HG02870 (cell line): Measurements from ENCODE around the gene METTL21A.
A peak's percentile ranks its signal among the peaks of the same experiment; 100 is the strongest.

ENCODE experiments used
- ATAC-seq: cut with Tn5 transposase; IDR thresholded peaks from one replicate; pipeline ENCODE4 v1.9.1; 2021; ENCODE audit warnings: mild to moderate bottlenecking, moderate library complexity; ENCODE audit not compliant: unreplicated experiment

METTL21A gene

DNA sequence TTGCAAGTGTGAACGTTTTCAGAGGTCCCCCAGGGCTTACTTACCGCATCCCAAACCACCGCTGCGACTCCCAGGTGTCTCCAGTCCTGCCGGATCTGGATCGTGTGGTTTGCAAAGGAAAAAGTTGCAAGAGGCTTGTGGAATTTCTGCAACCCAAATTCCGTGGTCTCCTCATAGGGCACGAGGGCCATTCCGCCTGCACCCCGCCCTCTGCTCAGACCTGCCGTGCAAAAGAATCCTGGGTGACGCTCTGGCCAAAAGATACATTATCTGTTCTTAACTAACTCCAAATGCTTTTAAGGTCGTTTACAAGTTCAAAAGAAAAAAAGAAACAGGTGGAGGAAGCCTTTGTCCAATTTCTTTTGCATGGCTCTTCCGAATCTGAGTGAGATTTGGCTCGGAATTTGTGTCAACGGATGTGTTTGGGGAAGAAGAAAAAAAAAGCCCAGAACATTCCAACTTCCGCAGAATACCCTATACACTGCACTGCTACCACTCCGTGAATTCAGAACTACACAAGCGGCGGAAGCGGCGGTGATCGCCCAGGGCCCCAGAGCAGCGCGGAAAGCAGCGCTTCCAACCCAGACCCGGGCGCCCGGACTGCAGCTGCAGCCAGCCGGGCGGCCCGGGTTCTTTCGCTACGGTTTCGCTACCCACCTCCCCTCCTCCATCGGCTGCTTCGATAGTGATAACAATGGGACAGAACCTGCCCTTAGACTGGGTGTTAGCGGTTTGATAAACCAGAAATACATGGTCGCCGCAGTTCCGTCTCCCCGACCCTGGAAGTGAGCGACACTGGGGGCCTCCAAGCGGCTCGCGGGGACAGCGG lies 795 bp downstream of the METTL21A start:
- ATAC-seq: peak; percentile 33

DNA sequence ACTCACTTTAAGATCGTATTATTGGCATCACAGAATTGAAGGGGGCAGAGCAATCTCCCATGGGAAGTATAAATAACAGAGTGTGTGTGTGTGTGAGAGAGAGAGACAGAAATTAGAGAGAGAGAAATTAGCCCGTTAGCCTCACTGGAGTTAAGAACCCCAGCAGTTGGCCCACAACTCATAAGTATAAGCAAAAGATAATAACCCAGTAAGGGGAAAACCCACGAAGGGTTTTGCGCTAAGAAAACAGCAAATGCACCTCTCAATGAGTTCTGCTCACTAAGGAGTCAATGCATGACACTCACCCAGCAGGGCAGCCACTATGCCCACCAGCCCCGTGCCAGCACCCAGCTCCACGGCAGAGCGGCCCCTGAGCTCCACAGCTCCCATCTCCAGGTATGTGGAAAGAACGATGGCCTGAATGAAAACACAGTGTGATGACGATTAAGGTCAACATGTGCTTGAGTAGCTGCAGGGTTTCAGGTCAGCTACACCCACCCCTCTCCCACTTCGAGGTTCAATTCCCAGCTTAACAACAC lies 3.6 kb downstream of the METTL21A start:
- ATAC-seq: no peak

DNA sequence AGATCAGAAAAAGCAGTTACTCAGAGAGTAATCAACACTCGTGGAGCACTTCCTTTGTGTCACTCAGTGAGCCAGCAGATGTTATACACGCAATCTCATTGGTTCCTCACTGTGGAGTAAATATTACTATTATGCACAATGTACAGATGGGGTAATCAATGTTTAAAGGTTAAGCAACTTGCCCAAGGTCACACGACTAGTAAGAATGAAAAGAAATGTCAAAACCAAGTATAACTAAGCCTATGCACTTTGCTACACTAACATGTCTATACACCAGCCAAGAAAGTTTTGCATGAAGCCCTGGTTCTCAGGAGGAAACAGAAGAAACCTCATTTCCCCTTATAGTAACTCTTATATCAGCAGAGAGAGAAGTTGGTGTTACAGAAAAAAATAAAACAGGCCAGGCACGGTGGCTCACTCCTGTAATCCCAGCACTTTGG lies 5.4 kb downstream of the METTL21A start:
- peak; percentile 42 for ATAC-seq

DNA sequence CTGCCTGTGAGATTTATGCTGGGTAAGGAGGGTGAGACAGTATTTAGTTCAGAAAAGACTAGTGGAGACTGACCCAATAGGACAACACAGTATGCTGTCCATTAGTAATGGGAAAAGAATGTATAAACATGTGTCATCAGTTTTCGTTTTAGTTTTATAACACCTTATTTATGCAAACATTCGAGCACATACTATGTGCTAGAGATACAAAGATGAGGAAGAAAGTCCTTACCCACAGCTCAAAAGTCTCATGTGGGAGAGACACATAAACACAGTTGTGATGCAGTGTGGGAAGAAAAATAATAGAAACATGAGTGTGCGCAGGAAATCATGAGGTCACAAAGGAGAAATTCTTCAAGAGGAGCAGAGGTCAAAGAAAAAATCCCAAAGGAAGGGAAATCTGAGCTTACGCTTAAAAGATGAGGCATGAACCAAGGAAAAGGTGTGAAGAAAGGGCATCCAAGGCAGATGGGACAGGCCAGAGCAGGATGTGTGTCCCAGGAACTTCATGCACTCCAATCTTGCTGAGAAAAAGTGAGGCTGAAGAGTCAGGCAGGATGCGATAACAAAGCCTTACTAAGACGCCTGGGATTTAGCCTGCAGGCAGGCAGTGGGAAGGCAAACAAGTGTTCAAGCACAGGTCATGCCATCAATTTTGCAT lies 8.1 kb downstream of the METTL21A start:
- no peak for ATAC-seq

DNA sequence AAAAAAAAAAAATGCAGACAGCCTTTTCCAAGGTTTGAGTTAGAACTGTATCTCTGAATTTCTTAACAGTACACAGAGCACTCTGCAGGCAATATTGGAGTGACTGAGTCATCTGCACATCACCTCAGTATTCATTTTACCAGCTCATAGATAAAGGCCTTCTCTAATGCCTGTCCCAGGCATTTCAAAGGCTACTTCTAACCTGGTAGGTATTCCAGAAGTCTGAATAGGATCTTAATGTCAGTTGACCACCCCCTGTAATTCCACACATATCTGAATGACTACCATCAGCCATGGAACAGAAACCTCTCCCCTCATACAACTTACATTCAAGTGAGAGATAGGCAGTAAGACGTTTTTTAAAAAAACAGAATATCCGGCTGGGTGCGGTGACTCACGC lies 9.0 kb downstream of the METTL21A start:
- ATAC-seq: no peak

DNA sequence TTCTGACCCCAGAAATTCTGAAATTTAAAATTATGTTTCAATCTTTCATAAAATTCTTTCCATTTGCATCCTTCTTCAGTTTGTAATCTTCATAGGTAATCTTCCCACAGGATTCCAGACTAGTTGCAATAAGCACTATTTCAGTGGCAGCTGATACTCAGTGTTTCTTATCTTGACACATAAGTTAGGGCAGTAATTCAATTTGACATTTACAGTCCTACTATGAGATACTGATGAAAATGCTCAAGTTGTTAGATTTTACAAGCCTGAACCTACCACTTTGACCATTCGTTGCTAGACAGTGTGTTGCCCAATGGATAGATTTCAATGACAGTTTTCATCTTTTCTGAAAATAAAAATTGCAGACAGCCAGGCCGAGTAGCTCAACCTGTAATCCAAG lies 10.4 kb downstream of the METTL21A start:
- ATAC-seq: no peak

DNA sequence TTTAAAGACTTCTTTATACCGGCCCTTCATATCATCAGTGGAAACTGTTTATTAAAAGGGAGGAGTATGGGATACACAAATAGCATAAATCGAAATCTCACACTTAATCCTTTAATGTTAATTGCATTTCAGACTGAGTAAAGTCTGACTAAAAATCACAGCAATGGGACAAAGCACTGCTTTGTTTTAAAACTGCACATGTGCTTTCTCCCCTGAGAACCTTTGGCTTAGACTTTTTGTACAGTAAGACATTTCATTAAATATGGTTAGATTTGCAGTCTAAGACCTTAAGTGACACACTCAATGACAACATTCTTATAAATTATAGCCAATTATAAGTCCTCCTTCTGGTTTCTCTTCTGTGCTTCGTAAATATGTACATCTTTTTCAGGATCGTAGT lies 12.5 kb downstream of the METTL21A start:
- ATAC-seq: no peak

DNA sequence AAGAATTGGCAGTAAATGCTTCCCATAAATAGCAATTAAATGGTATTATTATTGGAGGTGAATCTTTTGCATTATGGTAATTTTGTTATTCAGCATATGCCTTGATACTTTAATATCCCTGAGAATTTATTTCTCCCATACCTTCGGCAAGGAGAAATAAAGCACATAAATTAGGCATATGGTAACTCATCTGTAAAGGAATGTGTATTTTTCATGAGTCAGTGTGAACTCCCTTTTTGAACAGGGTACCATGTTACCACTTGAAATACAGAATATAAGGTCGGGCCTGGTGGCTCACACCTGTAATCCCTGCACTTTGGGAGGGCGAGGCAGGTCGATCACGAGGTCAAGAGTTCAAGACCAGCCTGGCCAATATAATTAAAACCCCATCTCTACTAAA lies 18.4 kb downstream of the METTL21A start:
- no peak for ATAC-seq

DNA sequence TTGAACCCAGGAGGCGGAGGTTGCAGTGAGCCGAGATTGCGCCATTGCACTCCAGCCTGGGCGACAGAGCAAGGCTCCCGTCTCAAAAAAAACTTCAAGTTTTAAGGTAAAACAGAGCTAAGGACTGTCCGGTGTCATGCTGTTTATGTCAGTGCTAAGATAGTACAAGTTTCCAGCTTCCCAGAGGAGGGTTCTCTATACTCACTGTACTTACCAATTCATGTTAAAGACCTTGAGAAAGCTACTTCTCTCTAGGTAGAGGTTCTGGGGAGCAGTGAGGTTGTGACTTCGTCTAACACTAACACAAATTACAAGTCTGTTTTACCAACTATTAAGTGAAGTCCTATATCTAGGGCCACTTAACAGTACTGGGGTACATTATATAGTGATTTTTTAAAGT lies 18.8 kb downstream of the METTL21A start:
- ATAC-seq: no peak

DNA sequence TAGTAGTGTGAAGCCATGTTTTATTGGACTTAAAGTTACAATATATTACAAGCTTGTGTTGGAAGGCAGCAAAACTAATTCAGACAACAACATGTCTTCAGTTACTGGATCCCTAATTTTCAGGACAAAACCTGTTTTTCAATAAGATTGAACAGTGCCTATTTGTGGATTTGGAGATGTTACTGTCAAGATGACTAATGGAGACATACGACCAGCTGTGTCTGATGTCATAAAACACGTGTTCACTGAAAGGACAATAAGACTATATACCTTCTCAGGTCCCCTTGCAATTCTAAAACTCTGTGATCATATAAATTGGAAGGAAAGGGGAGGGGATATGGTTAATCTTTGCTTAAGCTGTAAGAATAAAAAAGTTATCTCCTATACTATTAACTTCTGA lies 21.7 kb downstream of the METTL21A start:
- ATAC-seq: no peak

DNA sequence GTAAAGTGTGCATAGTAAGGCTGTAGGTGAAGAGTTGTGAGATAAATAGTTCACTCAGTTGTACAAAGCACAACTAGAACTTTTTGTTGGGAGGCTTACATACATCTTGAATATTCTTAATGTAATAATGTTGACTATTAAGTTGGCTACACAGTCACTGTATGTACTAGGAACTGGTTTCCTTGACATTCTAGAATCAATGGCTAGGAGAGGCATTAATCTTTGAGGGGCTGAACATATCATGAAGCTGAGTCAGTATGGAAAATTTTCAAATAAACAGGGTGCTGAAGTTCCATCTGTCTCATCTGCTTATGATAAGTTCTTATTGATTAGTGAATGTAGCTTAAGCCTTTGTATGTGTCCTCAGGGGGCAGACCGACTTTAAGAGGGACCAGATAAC lies 23.4 kb downstream of the METTL21A start:
- no peak for ATAC-seq

DNA sequence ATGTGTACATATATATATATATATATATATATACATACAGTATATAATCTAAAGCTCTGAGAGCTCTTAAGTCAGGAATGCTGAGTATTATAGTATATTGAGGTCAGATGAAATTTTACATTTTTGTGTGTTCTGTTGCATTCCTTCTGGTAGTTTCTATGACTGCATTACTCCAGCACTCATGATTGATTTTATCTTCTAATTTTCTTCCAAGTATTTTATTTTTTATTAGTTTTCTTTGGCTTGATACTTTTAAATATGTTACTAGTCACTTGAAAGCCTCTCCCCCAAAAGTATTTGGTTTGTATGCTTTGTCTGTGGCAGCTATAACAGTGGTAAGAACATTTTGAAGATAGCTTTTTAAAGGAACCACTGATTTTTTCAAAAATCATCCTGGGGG lies 25.0 kb downstream of the METTL21A start:
- ATAC-seq: no peak

DNA sequence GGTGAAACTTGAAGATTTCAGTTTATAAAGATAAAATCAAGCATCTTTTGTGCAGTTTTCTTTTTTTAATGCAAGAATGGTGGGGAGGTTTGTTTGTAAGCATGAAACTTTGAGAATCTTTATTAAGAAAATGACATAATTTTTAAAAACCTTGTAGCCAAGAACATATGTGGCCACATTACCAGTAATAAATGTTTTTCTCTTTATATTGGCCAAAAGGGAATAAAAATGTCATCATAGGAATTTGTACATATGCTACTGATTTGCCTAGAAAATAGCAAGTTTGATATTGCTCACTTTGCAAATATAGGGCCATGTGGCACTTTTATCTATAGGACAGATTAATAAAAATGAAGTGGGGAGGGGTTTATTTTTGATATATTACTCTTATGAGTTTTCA lies 25.6 kb downstream of the METTL21A start:
- no peak for ATAC-seq

DNA sequence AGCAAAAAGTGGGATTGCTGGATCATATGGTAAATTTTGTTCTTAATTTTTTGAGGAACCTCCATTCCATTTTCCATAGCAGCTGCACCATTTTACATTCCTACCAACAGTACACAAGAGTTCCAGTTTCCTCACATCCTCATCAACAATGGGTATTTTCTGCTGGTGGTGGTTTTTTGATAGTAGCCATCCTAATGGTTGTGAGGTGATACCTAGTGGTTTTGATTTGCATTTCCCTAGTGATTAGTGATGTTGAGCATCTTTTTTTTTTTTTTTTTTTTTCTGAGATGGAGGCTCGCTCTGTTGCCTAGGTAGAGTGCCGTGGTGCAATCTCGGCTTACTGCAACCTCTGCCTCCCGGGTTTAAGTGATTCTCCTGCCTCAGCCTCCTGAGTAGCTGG lies 30.5 kb downstream of the METTL21A start:
- no peak for ATAC-seq

DNA sequence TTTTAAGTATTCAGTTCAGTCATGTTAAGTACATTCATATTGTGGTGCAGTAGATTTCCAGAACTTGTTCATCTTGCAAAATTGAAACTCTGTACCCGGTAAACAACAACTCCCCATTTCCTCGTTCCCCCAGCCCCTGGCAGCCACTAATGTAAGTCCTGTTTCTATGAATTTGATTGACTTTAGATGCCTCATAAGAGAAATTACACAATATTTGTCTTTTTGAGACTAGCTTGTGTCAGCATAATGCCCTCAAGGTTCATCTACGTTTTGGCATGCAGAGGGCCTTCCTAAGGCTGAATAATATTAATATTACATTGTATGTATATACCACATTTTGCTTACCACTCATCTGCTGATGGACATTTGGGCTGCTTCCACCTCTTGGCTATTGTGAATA lies 30.9 kb downstream of the METTL21A start:
- ATAC-seq: no peak

DNA sequence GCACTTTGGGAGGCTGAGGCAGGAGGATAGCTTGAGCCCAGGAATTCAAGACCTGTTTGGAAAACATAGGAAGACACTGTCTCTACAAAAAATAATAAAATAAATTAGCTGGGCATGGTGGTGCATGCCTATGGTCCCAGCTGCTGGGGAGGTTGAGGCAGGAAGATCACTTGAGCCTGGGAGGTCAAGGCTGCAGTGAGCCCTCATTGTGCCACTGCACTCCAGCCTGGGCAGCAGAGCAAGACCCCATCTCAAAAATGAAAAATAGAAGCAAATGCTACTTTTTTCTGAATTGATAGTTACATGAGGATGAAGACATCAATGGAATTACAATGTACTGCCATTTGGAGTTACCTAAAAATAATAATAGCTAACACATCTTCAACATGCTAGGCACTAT lies 31.9 kb downstream of the METTL21A start:
- no peak for ATAC-seq

DNA sequence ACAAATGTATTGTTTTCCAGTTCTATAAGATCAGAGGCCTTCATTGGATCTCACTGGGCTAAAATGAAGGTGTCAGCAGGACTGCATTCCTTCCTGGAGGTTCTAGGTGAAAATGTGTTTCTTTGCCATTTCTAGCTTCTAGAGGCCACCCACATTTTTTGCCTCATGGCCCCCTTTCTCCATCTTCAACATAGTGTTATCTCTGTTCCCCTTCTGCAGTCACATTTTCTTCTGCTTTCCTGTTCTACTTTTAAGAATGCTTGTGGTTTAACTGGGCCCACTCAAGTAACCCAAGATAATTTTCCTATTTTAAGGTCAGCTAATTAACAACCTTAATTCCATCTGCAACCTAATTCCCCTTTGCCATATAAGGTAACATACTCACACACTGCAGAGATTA lies 36.1 kb downstream of the METTL21A start:
- no peak for ATAC-seq

DNA sequence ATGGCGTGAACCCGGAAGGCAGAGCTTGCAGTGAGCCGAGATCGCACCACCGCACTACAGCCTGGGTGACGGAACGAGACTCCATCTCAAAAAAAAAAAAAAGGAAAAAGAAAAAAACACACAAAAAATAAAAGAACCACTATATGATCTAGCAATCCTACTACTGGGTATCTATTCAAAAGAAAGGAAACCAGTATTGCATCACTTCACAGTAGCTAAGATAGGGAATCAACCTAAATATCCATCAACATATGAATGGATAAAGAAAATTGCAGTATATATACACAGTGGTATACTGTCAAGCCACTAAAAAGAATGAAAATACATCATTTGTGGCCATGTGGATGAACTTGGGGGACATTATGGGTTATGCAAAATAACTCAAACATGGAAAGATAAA lies 37.9 kb downstream of the METTL21A start:
- no peak for ATAC-seq

DNA sequence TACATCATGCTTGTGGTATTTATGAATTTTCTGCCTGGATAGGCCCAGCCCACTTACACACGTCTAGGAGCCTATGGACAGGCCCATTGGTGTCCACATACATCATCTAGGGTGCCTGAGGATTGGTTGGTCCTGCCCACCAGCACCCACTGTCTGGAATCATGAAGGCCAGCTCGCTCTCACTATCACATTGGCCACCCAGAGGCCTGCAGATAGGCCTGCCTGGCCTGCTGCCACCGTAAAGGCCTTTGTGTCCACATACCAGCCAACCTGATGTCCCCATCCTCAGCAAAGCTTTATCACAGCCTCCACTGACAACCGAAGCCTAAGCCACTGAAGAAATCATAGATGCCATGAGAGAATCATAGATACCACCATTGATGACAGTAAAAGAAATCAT lies 40.2 kb downstream of the METTL21A start:
- ATAC-seq: no peak

DNA sequence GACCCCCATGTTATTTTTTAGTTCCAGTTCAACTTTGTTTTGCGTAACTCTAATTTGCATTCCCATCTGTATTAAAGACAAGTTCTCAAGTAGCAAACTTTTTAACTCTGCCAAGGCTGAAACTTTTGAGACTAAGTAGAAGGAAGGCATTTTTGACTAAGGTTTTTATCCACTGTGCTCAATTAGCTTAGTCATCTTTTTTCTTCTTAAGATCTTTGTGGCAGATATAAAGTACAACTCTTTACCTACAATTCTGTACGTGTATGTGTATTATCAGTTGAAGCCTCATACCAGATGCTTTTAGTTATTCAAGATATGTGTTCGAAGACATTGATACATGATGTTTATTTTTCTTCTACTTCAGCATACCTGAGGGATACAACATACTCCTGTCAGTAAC lies 53.8 kb downstream of the METTL21A start:
- no peak for ATAC-seq

DNA sequence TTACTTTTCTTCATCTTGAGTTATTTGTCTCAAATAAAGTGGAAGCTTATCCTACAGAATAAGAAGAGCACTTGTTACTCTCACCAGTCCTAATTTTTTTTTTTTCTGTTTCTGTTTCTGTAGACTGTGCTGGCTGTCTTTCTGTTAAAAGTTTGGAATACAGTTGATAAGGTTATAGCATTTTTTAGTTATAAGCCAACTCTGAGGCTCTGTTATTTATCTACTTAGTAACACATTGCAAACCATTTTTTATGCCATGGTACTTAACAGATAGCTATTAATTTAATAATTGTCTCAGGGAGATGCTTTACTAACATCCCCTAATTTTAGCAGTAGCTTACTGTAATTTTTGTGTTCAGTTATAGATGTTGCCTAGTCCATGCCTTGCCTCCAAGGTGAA lies 57.5 kb downstream of the METTL21A start:
- ATAC-seq: no peak

DNA sequence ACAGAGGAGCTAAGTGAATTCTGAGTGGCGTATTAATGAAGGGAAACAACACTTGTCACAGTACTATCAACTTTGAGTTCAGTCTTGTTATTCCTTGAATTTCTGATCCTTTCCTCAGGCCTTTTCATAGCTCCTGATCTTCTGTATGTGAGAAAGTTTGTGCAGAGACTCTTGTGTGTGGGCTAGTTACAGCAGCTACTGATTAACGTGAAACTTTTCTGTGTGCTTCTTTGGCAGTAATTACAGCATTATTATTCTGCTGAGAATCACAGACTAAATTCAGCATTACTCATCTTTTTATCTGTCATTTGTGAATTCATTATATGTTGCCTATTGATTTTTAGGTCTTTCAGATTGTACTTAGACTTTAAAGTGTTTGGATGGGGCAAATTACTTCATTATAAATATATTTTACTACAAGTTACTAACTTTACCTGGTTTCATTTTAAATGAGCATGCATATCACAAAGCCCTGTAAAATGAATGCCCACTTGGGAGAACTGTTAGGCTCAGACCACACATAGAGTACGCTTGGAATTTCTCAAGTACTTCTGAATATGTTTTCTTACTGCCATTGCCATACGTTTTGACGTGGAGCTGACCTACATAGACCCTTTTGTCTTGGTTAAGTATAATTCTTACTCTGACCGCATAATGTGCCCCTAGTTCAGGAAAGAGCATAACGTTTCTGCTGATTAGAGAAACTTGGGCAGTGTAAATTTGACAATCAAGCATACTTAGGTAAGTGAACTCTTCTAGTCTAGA lies 59.3 kb downstream of the METTL21A start:
- ATAC-seq: no peak
